ENCODE measurements around the gene TMEM120A. TPM values are rescaled to one million over a fixed set of nuclear protein-coding genes. Genes with fewer than 3 reads are reported as not detected.

Gene TMEM120A
- total and polyA plus RNA-seq, 7 donors, result 18.3 to 88.2 (median 49.0) TPM

- DNase-seq, result no peak
- WGBS, 2 donors, result 90 to 92% methylated on average over 13 of the region's 13 CpGs
- Histone ChIP-seq H3K27me3 (no peaks in the 10 kb centered on the region), H3K36me3 (no peaks in the 10 kb centered on the region), H3K4me3 (peak overlapping the region in 2 of 4 donors; percentile 37), H3K4me1 (peaks cover 0 to 69% (median 58%) of the 10 kb centered on the region in 4 donors), H3K9me3 (no peaks in the 10 kb centered on the region), H3K27ac (peak overlapping the region; percentile 84 to 95 (median 94))
- TF ChIP-seq EP300 (IDR thresholded peaks at IDR 0.05), result no peak
- intact Hi-C loops (cut with DNase I), result loop anchor here (2.0 to 10.0 kb wide), 4 partner anchors 29 to 1722 kb away; partner anchors contain the start of genes HIP1 and TMEM120A
These were observed 28.8 kb downstream of the TMEM120A start for GRCh38 chr7:75965617-75966016.

GRCh38 chr7:75963381-75963995 is 30.9 kb downstream of the TMEM120A start:
- Histone ChIP-seq H3K27me3 (no peaks in the 10 kb centered on the region), H3K4me3 (no peak overlapping the region), H3K27ac (peak overlapping the region; percentile 61 to 95 (median 64)), H3K36me3 (peaks cover 0 to 5% (median 0%) of the 10 kb centered on the region in 4 donors), H3K4me1 (peaks cover 0 to 54% (median 41%) of the 10 kb centered on the region in 4 donors), H3K9me3 (no peaks in the 10 kb centered on the region)
- 83 to 94% methylated on average over 9 of the region's 9 CpGs for WGBS, 2 donors
- intact Hi-C loops (cut with DNase I), result loop anchor here (10.0 kb wide), 1 partner anchor 229 kb away; the partner anchor contains the start of gene HIP1
- TF ChIP-seq POLR2AphosphoS5 (IDR thresholded peaks at IDR 0.05) (no peak), EP300 (IDR thresholded peaks at IDR 0.05) (no peak), POLR2A (IDR thresholded peaks at IDR 0.05) (no peak), CTCF (IDR thresholded peaks at IDR 0.05) (no peak)
- DNase-seq, result no peak

- Histone ChIP-seq H3K4me1 (peaks cover 0 to 47% (median 34%) of the 10 kb centered on the region in 4 donors), H3K27ac (peak overlapping the region; percentile 61 to 95 (median 64)), H3K27me3 (no peaks in the 10 kb centered on the region), H3K9me3 (no peaks in the 10 kb centered on the region), H3K36me3 (peaks cover 0 to 12% (median 0%) of the 10 kb centered on the region in 4 donors), H3K4me3 (no peak overlapping the region)
- WGBS, 2 donors, result 74 to 87% methylated on average over 18 of the region's 18 CpGs
- no peak for DNase-seq
- TF ChIP-seq POLR2AphosphoS5 (IDR thresholded peaks at IDR 0.05), result peak in 2 of 4 donors; percentile 32 to 43
- TF ChIP-seq EP300 (IDR thresholded peaks at IDR 0.05), result peak in 1 of 4 donors; percentile 5
- no peak for TF ChIP-seq POLR2A (IDR thresholded peaks at IDR 0.05)
- intact Hi-C loops (cut with DNase I), result loop anchor here (10.0 kb wide), 1 partner anchor 228 kb away; the partner anchor contains the start of gene HIP1
These were observed 31.6 kb downstream of the TMEM120A start for GRCh38 chr7:75962607-75963380.

- WGBS, 2 donors, result 97% methylated on average over 7 of the region's 7 CpGs
- no peaks in the 10 kb centered on the region for H3K27me3 ChIP-seq
- intact Hi-C loops (cut with DNase I), result loop anchor here (10.0 kb wide), 1 partner anchor 226 kb away; the partner anchor contains the start of gene HIP1
- H3K4me3 ChIP-seq, result no peak overlapping the region
- H3K27ac ChIP-seq, result no peak overlapping the region
- no peak for DNase-seq
- peaks cover 0 to 28% (median 0%) of the 10 kb centered on the region in 4 donors for H3K36me3 ChIP-seq
- TF ChIP-seq POLR2AphosphoS5 (IDR thresholded peaks at IDR 0.05) (no peak), EP300 (IDR thresholded peaks at IDR 0.05) (no peak), CTCF (IDR thresholded peaks at IDR 0.05) (no peak), POLR2A (IDR thresholded peaks at IDR 0.05) (no peak)
- no peaks in the 10 kb centered on the region for H3K9me3 ChIP-seq
- peaks cover 0 to 32% (median 19%) of the 10 kb centered on the region in 4 donors for H3K4me1 ChIP-seq
These were observed 33.2 kb downstream of the TMEM120A start for GRCh38 chr7:75961218-75961617.

GRCh38 chr7:75960372-75960771 is 34.0 kb downstream of the TMEM120A start:
- Histone ChIP-seq H3K4me1 (peaks cover 0 to 23% (median 11%) of the 10 kb centered on the region in 4 donors), H3K27me3 (no peaks in the 10 kb centered on the region), H3K27ac (no peak overlapping the region), H3K9me3 (no peaks in the 10 kb centered on the region), H3K4me3 (no peak overlapping the region), H3K36me3 (peaks cover 0 to 36% (median 4%) of the 10 kb centered on the region in 4 donors)
- intact Hi-C loops (cut with DNase I), result loop anchor here (10.0 kb wide), 1 partner anchor 226 kb away; the partner anchor contains the start of gene HIP1
- WGBS, 2 donors, result 97 to 98% methylated on average over 6 of the region's 6 CpGs
- no peak for TF ChIP-seq POLR2AphosphoS5 (IDR thresholded peaks at IDR 0.05)
- TF ChIP-seq EP300 (IDR thresholded peaks at IDR 0.05), result no peak
- no peak for TF ChIP-seq CTCF (IDR thresholded peaks at IDR 0.05)
- TF ChIP-seq POLR2A (IDR thresholded peaks at IDR 0.05), result no peak
- DNase-seq, result no peak
